HEK293 (cell line): ENCODE data around the gene KCNQ2.

ENCODE experiments used
- BCL11A ChIP-seq: fragments of 450-650 bp; formaldehyde crosslinking; IDR thresholded peaks from 2 replicates; pipeline ENCODE4 v1.5.1; 2016; ENCODE audit warnings: low read depth, missing biosample characterization, missing genetic modification characterization
- CTCF ChIP-seq: fragments of 450-650 bp; formaldehyde crosslinking; IDR thresholded peaks from 2 replicates; pipeline ENCODE4 v1.5.1; 2016; ENCODE audit warnings: missing biosample characterization, missing genetic modification characterization
- GFI1B ChIP-seq: fragments of 450-650 bp; formaldehyde crosslinking; IDR thresholded peaks from 2 replicates; pipeline ENCODE4 v1.5.1; 2016; ENCODE audit warnings: missing biosample characterization, missing genetic modification characterization
- HOXD13 ChIP-seq: sonication (generic); formaldehyde crosslinking; IDR thresholded peaks from 2 replicates; pipeline ENCODE4 v1.8.0; 2022; ENCODE audit warnings: missing genetic modification reagents, borderline replicate concordance
- KLF1 ChIP-seq: fragments of 450-650 bp; formaldehyde crosslinking; IDR thresholded peaks from 2 replicates; pipeline ENCODE4 v1.5.1; 2016; ENCODE audit warnings: missing biosample characterization, missing genetic modification characterization
- KLF8 ChIP-seq: fragments of 450-650 bp; formaldehyde crosslinking; IDR thresholded peaks from 2 replicates; pipeline ENCODE4 v1.5.1; 2016; ENCODE audit warnings: missing biosample characterization, missing genetic modification characterization
- KLF9 ChIP-seq: fragments of 450-650 bp; formaldehyde crosslinking; IDR thresholded peaks from 2 replicates; pipeline ENCODE4 v1.5.1; 2016; ENCODE audit warnings: missing biosample characterization, missing genetic modification characterization, low read depth
- MYNN ChIP-seq: fragments of 450-650 bp; formaldehyde crosslinking; IDR thresholded peaks from 2 replicates; pipeline ENCODE4 v1.5.1; 2016; ENCODE audit warnings: missing biosample characterization, missing genetic modification characterization, borderline replicate concordance
- PRDM1 ChIP-seq: fragments of 450-650 bp; formaldehyde crosslinking; IDR thresholded peaks from 2 replicates; pipeline ENCODE4; 2016; ENCODE audit warnings: missing biosample characterization, missing genetic modification characterization
- SP7 ChIP-seq: fragments of 450-650 bp; formaldehyde crosslinking; IDR thresholded peaks from 2 replicates; pipeline ENCODE4 v1.5.1; 2016; ENCODE audit warnings: missing biosample characterization, missing genetic modification characterization
- WT1 ChIP-seq: fragments of 450-650 bp; formaldehyde crosslinking; IDR thresholded peaks from 2 replicates; pipeline ENCODE4 v1.5.1; 2016; ENCODE audit warnings: missing biosample characterization, missing genetic modification characterization
- ZFP3 ChIP-seq: fragments of 450-650 bp; formaldehyde crosslinking; IDR thresholded peaks from 2 replicates; pipeline ENCODE4 v1.5.1; 2016; ENCODE audit warnings: low read depth, missing biosample characterization, missing genetic modification characterization
- ZFP37 ChIP-seq: fragments of 450-650 bp; formaldehyde crosslinking; IDR thresholded peaks from 2 replicates; pipeline ENCODE4 v1.5.1; 2016; ENCODE audit warnings: missing biosample characterization, missing genetic modification characterization
- ZFP69B ChIP-seq: fragments of 450-650 bp; formaldehyde crosslinking; IDR thresholded peaks from 2 replicates; pipeline ENCODE4 v1.5.1; 2016; ENCODE audit warnings: missing biosample characterization, missing genetic modification characterization
- ZNF10 ChIP-seq: fragments of 450-650 bp; formaldehyde crosslinking; IDR thresholded peaks from 2 replicates; pipeline ENCODE4 v1.5.1; 2017; ENCODE audit warnings: missing biosample characterization, missing genetic modification characterization
- ZNF114 ChIP-seq: fragments of 450-650 bp; formaldehyde crosslinking; IDR thresholded peaks from 2 replicates; pipeline ENCODE4 v1.5.0; 2017; ENCODE audit warnings: missing biosample characterization, missing genetic modification characterization
- ZNF138 ChIP-seq: fragments of 450-650 bp; formaldehyde crosslinking; IDR thresholded peaks from 2 replicates; pipeline ENCODE4 v1.5.1; 2016; ENCODE audit warnings: missing biosample characterization, missing genetic modification characterization, borderline replicate concordance
- ZNF16 ChIP-seq: fragments of 450-650 bp; formaldehyde crosslinking; IDR thresholded peaks from 2 replicates; pipeline ENCODE4 v1.5.1; 2016; ENCODE audit warnings: low read depth, missing biosample characterization, missing genetic modification characterization
- ZNF24 ChIP-seq: fragments of 450-650 bp; formaldehyde crosslinking; IDR thresholded peaks from 2 replicates; pipeline ENCODE4 v1.5.1; 2016; ENCODE audit warnings: missing biosample characterization, missing genetic modification characterization
- ZNF366 ChIP-seq: fragments of 450-650 bp; formaldehyde crosslinking; conservative IDR thresholded peaks from 2 replicates; pipeline ENCODE4 v1.5.1; 2016; ENCODE audit warnings: missing biosample characterization, missing genetic modification characterization
- ZNF394 ChIP-seq: fragments of 450-650 bp; formaldehyde crosslinking; IDR thresholded peaks from 2 replicates; pipeline ENCODE4 v1.5.1; 2016; ENCODE audit warnings: missing biosample characterization, missing genetic modification characterization, mild to moderate bottlenecking, moderate library complexity, borderline replicate concordance
- ZNF521 ChIP-seq: fragments of 450-650 bp; formaldehyde crosslinking; IDR thresholded peaks from 2 replicates; pipeline ENCODE4 v1.5.1; 2017; ENCODE audit warnings: missing biosample characterization, mild to moderate bottlenecking, missing genetic modification characterization
- ZNF555 ChIP-seq: fragments of 450-650 bp; formaldehyde crosslinking; conservative IDR thresholded peaks from 2 replicates; pipeline ENCODE4 v1.5.1; 2017; ENCODE audit warnings: missing biosample characterization, mild to moderate bottlenecking, missing genetic modification characterization, inconsistent platforms
- ZNF561 ChIP-seq: fragments of 450-650 bp; IDR thresholded peaks from 2 replicates; pipeline ENCODE4 v1.5.1; 2018; ENCODE audit warnings: missing biosample characterization, missing genetic modification characterization, borderline replicate concordance
- ZNF654 ChIP-seq: fragments of 450-650 bp; formaldehyde crosslinking; IDR thresholded peaks from 2 replicates; pipeline ENCODE4 v1.5.1; 2016; ENCODE audit warnings: low read depth, missing biosample characterization, missing genetic modification characterization
- ZNF664 ChIP-seq: fragments of 450-650 bp; formaldehyde crosslinking; IDR thresholded peaks from 2 replicates; pipeline ENCODE4 v1.5.1; 2016; ENCODE audit warnings: missing biosample characterization, missing genetic modification characterization
- ZNF670 ChIP-seq: fragments of 450-650 bp; formaldehyde crosslinking; IDR thresholded peaks from 2 replicates; pipeline ENCODE4 v1.5.1; 2016; ENCODE audit warnings: missing biosample characterization, missing genetic modification characterization, low read depth
- ZNF768 ChIP-seq: fragments of 450-650 bp; formaldehyde crosslinking; IDR thresholded peaks from 2 replicates; pipeline ENCODE4 v1.5.1; 2018; ENCODE audit warnings: missing biosample characterization, mild to moderate bottlenecking, missing genetic modification characterization
- ZSCAN23 ChIP-seq: fragments of 450-650 bp; formaldehyde crosslinking; IDR thresholded peaks from 2 replicates; pipeline ENCODE4 v1.5.1; 2016; ENCODE audit warnings: missing biosample characterization, missing genetic modification characterization
- TF ChIP-seq, protein P1 (sequence below): fragments of 450-650 bp; formaldehyde crosslinking; IDR thresholded peaks from 2 replicates; pipeline ENCODE4 v1.5.1; 2016; ENCODE audit warnings: missing biosample characterization, missing genetic modification characterization
- TF ChIP-seq, protein P2 (sequence below): fragments of 450-650 bp; formaldehyde crosslinking; IDR thresholded peaks from 2 replicates; pipeline ENCODE4 v1.5.1; 2016; ENCODE audit warnings: missing biosample characterization, missing genetic modification characterization
- TF ChIP-seq, protein P3 (sequence below): fragments of 450-650 bp; formaldehyde crosslinking; IDR thresholded peaks from 2 replicates; pipeline ENCODE4 v1.5.1; 2016; ENCODE audit warnings: missing biosample characterization, missing genetic modification characterization

KCNQ2 gene

DNA sequence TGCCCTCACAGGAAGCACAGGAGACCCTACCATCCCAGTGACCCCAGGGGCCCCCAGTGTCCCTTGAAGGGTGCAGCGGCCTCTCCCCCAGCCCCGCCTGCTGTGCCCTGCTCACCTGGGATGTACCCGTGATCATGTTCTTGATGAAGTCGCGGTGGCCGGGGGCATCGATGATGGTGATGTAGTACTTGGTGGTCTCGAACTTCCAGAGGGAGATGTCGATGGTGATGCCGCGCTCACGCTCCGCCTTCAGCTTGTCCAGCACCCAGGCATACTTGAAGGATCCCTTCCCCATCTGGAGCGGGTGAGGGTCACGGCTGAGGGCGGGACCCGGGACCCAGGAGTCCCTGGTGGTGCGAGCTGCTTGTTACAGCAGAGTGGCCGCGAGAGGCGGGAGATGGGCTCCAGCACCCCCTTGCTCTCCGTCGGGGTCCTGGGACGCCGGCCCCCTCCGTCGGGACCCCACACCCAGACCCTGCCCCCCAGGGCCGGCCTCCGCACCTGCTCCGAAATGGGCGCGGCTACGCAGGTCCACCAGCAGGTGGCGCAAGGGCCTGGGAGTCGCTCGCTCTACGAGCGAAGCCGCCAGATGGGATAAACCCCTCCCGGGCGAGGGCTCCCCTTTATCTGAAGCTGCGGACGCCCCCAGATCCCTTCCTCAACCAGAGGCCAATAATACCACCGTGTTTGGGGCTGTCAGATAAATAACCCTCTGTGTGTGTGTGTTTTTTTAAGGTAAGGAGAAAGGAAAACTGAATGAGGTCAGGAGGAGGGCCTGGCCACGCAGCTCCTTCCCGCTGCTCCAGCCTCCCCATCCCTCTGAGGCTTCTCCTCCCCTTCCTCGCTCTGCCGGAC lies 23.5 kb upstream of the KCNQ2 start (continued):
- TF ChIP-seq, protein P1, sequence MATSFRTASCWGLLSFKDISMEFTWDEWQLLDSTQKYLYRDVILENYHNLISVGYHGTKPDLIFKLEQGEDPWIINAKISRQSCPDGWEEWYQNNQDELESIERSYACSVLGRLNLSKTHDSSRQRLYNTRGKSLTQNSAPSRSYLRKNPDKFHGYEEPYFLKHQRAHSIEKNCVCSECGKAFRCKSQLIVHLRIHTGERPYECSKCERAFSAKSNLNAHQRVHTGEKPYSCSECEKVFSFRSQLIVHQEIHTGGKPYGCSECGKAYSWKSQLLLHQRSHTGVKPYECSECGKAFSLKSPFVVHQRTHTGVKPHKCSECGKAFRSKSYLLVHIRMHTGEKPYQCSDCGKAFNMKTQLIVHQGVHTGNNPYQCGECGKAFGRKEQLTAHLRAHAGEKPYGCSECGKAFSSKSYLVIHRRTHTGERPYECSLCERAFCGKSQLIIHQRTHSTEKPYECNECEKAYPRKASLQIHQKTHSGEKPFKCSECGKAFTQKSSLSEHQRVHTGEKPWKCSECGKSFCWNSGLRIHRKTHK (tag by site-specific recombination), result no peak
- TF ChIP-seq KLF1 (tag by site-specific recombination) (peak; percentile 60), ZNF24 (tag by site-specific recombination) (no peak), ZFP69B (tag by site-specific recombination) (no peak), GFI1B (no peak), ZFP3 (tag by site-specific recombination) (no peak), SP7 (tag by site-specific recombination) (0 out of 2 replicates have a peak, but pooled peaks have one; percentile 15), BCL11A (peak; percentile 12; the same call in 1 of the 2 replicates), ZFP37 (tag by site-specific recombination) (no peak), ZNF561 (tag by site-specific recombination) (0 out of 2 replicates have a peak, but pooled peaks have one; percentile 55), KLF8 (tag by site-specific recombination) (peak; percentile 73), ZSCAN23 (no peak), ZNF768 (tag by site-specific recombination) (no peak), ZNF10 (tag by site-specific recombination) (no peak), ZNF664 (tag by site-specific recombination) (no peak), ZNF114 (tag by site-specific recombination) (no peak), ZNF366 (tag by site-specific recombination) (peak; percentile 35; the same call in 1 of the 2 replicates), KLF9 (tag by site-specific recombination) (peak; percentile 59; the same call in 1 of the 2 replicates), ZNF394 (tag by site-specific recombination) (peak; percentile 98), PRDM1 (tag by site-specific recombination) (no peak), ZNF521 (tag by site-specific recombination) (no peak), MYNN (no peak), HOXD13 (CRISPR knock-in tag) (no peak), ZNF16 (tag by site-specific recombination) (no peak), ZNF670 (tag by site-specific recombination) (no peak), ZNF138 (tag by site-specific recombination) (0 out of 2 replicates have a peak, but pooled peaks have one; percentile 5), CTCF (tag by site-specific recombination) (peak; percentile 84), ZNF654 (tag by site-specific recombination) (peak; percentile 54), ZNF555 (tag by site-specific recombination) (no peak), WT1 (peak; percentile 24; the same call in 1 of the 2 replicates)
- TF ChIP-seq, protein P2, sequence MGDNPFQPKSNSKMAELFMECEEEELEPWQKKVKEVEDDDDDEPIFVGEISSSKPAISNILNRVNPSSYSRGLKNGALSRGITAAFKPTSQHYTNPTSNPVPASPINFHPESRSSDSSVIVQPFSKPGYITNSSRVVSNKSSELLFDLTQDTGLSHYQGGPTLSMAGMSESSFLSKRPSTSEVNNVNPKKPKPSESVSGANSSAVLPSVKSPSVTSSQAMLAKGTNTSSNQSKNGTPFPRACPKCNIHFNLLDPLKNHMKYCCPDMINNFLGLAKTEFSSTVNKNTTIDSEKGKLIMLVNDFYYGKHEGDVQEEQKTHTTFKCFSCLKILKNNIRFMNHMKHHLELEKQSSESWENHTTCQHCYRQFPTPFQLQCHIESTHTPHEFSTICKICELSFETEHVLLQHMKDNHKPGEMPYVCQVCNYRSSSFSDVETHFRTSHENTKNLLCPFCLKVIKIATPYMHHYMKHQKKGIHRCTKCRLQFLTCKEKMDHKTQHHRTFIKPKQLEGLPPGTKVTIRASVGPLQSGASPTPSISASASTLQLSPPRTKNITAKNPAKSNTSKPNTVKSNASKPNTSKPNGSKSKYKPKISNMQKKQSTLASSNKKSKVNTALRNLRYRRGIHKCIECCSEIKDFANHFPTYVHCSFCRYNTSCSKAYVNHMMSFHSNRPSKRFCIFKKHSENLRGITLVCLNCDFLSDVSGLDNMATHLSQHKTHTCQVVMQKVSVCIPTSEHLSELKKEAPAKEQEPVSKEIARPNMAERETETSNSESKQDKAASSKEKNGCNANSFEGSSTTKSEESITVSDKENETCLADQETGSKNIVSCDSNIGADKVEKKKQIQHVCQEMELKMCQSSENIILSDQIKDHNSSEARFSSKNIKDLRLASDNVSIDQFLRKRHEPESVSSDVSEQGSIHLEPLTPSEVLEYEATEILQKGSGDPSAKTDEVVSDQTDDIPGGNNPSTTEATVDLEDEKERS (tag by site-specific recombination), result no peak
- TF ChIP-seq, protein P3, sequence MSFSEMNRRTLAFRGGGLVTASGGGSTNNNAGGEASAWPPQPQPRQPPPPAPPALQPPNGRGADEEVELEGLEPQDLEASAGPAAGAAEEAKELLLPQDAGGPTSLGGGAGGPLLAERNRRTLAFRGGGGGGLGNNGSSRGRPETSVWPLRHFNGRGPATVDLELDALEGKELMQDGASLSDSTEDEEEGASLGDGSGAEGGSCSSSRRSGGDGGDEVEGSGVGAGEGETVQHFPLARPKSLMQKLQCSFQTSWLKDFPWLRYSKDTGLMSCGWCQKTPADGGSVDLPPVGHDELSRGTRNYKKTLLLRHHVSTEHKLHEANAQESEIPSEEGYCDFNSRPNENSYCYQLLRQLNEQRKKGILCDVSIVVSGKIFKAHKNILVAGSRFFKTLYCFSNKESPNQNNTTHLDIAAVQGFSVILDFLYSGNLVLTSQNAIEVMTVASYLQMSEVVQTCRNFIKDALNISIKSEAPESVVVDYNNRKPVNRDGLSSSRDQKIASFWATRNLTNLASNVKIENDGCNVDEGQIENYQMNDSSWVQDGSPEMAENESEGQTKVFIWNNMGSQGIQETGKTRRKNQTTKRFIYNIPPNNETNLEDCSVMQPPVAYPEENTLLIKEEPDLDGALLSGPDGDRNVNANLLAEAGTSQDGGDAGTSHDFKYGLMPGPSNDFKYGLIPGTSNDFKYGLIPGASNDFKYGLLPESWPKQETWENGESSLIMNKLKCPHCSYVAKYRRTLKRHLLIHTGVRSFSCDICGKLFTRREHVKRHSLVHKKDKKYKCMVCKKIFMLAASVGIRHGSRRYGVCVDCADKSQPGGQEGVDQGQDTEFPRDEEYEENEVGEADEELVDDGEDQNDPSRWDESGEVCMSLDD, result peak; percentile 80; the same call in 1 of the 2 replicates
